ENCODE results near the gene TCHH. TPM values are rescaled to one million over a fixed set of nuclear protein-coding genes. Genes with fewer than 3 reads are reported as not detected.

Gene TCHH
- total RNA-seq, 4 donors from 2014 or later = under 0.01 to 0.50 (median 0.11) TPM; not detected in 1

GRCh38 chr1:152072311-152072710 is 42.9 kb downstream of the TCHH start:
- intact Hi-C loops (cut with DNase I) = no loop called here
- Histone ChIP-seq H3K4me1 (no peaks in the 10 kb centered on the region), H3K27ac (replicated peaks in 1 of 4) (no peak overlapping the region), H3K9me3 (no peaks in the 10 kb centered on the region), H3K36me3 (no peaks in the 10 kb centered on the region), H3K27me3 (peaks cover 0 to 8% (median 0%) of the 10 kb centered on the region in 4 donors), H3K4me3 (no peak overlapping the region)
- TF ChIP-seq POLR2AphosphoS5 (IDR thresholded peaks at IDR 0.05) (no peak), CTCF (IDR thresholded peaks at IDR 0.05) (no peak), EP300 (IDR thresholded peaks at IDR 0.05) (no peak), POLR2A (IDR thresholded peaks at IDR 0.05; ENCODE audit: low read depth) (no peak)
- WGBS = 92% methylated on average over 3 of the region's 3 CpGs
- DNase-seq (ENCODE audit: extremely low spot score) = no peak

- intact Hi-C loops (cut with DNase I) = no loop called here
- peaks cover 0 to 8% (median 0%) of the 10 kb centered on the region in 4 donors for H3K27me3 ChIP-seq
- 66% methylated on average over 3 of the region's 3 CpGs for WGBS
Observed at GRCh38 chr1:152071123-152071522, 44.1 kb downstream of the TCHH start.

GRCh38 chr1:152067929-152068328 is 47.3 kb downstream of the TCHH start:
- peak; percentile 14 for DNase-seq (ENCODE audit: extremely low spot score)
- no peaks in the 10 kb centered on the region for H3K9me3 ChIP-seq
- no peak for TF ChIP-seq POLR2AphosphoS5 (IDR thresholded peaks at IDR 0.05)
- no peak for TF ChIP-seq CTCF (IDR thresholded peaks at IDR 0.05)
- TF ChIP-seq POLR2A (IDR thresholded peaks at IDR 0.05; ENCODE audit: low read depth) = no peak
- TF ChIP-seq EP300 (IDR thresholded peaks at IDR 0.05) = no peak
- H3K4me3 ChIP-seq = no peak overlapping the region
- intact Hi-C loops (cut with DNase I) = no loop called here
- WGBS = 58% methylated on average over 1 of the region's 1 CpG
- no peaks in the 10 kb centered on the region for H3K36me3 ChIP-seq
- no peak overlapping the region for H3K27ac ChIP-seq (replicated peaks in 1 of 4)
- H3K27me3 ChIP-seq = peaks cover 0 to 8% (median 0%) of the 10 kb centered on the region in 4 donors
- H3K4me1 ChIP-seq = no peaks in the 10 kb centered on the region

More at GRCh38 chr1:152071123-152071522, 44.1 kb downstream of the TCHH start:
- Histone ChIP-seq H3K9me3 (no peaks in the 10 kb centered on the region), H3K36me3 (no peaks in the 10 kb centered on the region), H3K4me1 (no peaks in the 10 kb centered on the region), H3K27ac (replicated peaks in 1 of 4) (no peak overlapping the region), H3K4me3 (no peak overlapping the region)
- no peak for DNase-seq (ENCODE audit: extremely low spot score)
- TF ChIP-seq CTCF (IDR thresholded peaks at IDR 0.05) = no peak
- TF ChIP-seq POLR2AphosphoS5 (IDR thresholded peaks at IDR 0.05) = no peak
- TF ChIP-seq POLR2A (IDR thresholded peaks at IDR 0.05; ENCODE audit: low read depth) = no peak
- TF ChIP-seq EP300 (IDR thresholded peaks at IDR 0.05) = no peak

GRCh38 chr1:152067150-152067549 is 48.1 kb downstream of the TCHH start:
- TF ChIP-seq POLR2AphosphoS5 (IDR thresholded peaks at IDR 0.05) (no peak), CTCF (IDR thresholded peaks at IDR 0.05) (no peak), POLR2A (IDR thresholded peaks at IDR 0.05; ENCODE audit: low read depth) (no peak), EP300 (IDR thresholded peaks at IDR 0.05) (no peak)
- peaks cover 0 to 4% (median 0%) of the 10 kb centered on the region in 4 donors for H3K27me3 ChIP-seq
- H3K27ac ChIP-seq (replicated peaks in 1 of 4) = no peak overlapping the region
- H3K9me3 ChIP-seq = no peaks in the 10 kb centered on the region
- no peak overlapping the region for H3K4me3 ChIP-seq
- no peak for DNase-seq (ENCODE audit: extremely low spot score)
- H3K4me1 ChIP-seq = no peaks in the 10 kb centered on the region
- H3K36me3 ChIP-seq = no peaks in the 10 kb centered on the region
- intact Hi-C loops (cut with DNase I) = no loop called here

- no peak overlapping the region for H3K27ac ChIP-seq (replicated peaks in 1 of 4)
- no peak overlapping the region for H3K4me3 ChIP-seq
- DNase-seq (ENCODE audit: extremely low spot score) = no peak
- no peaks in the 10 kb centered on the region for H3K4me1 ChIP-seq
- intact Hi-C loops (cut with DNase I) = no loop called here
- H3K27me3 ChIP-seq = peaks cover 0 to 38% (median 0%) of the 10 kb centered on the region in 4 donors
- H3K9me3 ChIP-seq = no peaks in the 10 kb centered on the region
- no peaks in the 10 kb centered on the region for H3K36me3 ChIP-seq
- TF ChIP-seq EP300 (IDR thresholded peaks at IDR 0.05) (no peak), CTCF (IDR thresholded peaks at IDR 0.05) (no peak), POLR2A (IDR thresholded peaks at IDR 0.05; ENCODE audit: low read depth) (no peak), POLR2AphosphoS5 (IDR thresholded peaks at IDR 0.05) (no peak)
Observed at GRCh38 chr1:152061952-152062351, 53.3 kb downstream of the TCHH start.
